Activated T-helper 17 cell treated with anti-CD3 and anti-CD28 coated beads, Interleukin-2, amount 50 U/mL, for 72 hours (primary cell): ENCODE measurements around the gene PRR23A. TPM values are rescaled to one million over a fixed set of nuclear protein-coding genes. Genes with fewer than 3 reads are reported as not detected.
"Not testable (repeated sequence)": the region's sequence is repeated elsewhere in the genome, so short reads cannot be mapped to it uniquely, and the experiment has no call there.

Experiments used
- ATAC-seq: fragments of 150-1000 bp; cut with Tn5 transposase; replicated peaks from 2 replicates; pipeline ENCODE4 v1.10.0; 2021; ENCODE audit warnings: mild to moderate bottlenecking, moderate library complexity
- H3K27ac Mint-ChIP-seq: one replicate; pipeline ENCODE4 v1.8.0; 2022; ENCODE audit warnings: mixed read lengths
- H3K27me3 Mint-ChIP-seq: one replicate; pipeline ENCODE4 v1.8.0; 2022; ENCODE audit warnings: mixed read lengths
- H3K36me3 Mint-ChIP-seq: one replicate; pipeline ENCODE4 v1.8.0; 2022; ENCODE audit warnings: low read depth, mild to moderate bottlenecking, mixed read lengths
- H3K4me1 Mint-ChIP-seq: one replicate; pipeline ENCODE4 v1.8.0; 2022; ENCODE audit warnings: mixed read lengths
- H3K4me3 Mint-ChIP-seq: one replicate; pipeline ENCODE4 v1.8.0; 2022; ENCODE audit warnings: mild to moderate bottlenecking, mixed read lengths
- H3K9me3 Mint-ChIP-seq: one replicate; pipeline ENCODE4 v1.8.0; 2022; ENCODE audit warnings: mixed read lengths
- total RNA-seq, 2 donors: library from RNA; stranded (reverse); gene quantifications; one replicate each; pipeline ENCODE4 v1.2.3, GENCODE V29; 2022

The PRR23A gene
- total RNA-seq = not detected

DNA sequence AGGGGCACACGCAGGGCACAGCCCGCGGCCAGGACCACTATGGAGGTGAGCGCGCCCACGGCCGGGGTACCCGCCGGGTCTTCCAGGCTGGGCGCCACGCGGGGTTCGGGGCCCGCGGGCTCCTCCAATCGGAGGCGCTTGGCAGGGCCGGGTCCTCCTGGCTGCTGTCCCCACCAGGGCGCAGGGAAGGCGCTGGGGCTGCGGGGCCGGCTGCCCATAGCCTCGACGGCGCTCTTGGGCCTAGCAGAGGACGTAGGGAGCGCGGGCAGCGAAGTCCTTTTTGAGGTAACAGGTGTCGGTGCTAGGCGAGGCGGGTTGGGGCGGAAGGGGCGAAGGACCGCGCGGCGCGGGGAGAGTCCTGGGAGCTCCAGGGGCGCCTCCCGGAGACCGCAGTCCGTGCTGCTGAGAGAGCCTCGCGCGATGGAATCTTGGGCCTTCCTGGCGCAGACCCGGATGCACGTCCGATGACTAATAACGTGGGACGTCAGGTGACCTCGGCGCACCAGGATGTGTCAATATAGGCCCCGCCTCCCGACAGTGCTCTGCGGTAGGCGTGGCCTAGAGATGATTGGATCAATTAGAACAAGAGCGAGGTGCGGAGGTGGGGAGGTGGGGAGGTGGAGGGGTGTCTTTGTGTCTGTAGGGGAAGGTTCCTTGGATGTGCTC lies at the start of gene PRR23A:
PRR23A (minus strand) TSS at position 218 of the 666 bp plus-strand sequence; CDS start at position 218, 0 bp downstream.
- Mint-ChIP-seq H3K4me3 (no peak within 1 kb of the TSS), H3K27me3 (peaks cover 4% of the 10 kb centered on the region), H3K9me3 (peaks cover 13% of the 10 kb centered on the region), H3K27ac (no peak within 1 kb of the TSS), H3K4me1 (no peaks in the 10 kb centered on the region), H3K36me3 (no peaks in the 10 kb centered on the region)
- no peak for ATAC-seq

DNA sequence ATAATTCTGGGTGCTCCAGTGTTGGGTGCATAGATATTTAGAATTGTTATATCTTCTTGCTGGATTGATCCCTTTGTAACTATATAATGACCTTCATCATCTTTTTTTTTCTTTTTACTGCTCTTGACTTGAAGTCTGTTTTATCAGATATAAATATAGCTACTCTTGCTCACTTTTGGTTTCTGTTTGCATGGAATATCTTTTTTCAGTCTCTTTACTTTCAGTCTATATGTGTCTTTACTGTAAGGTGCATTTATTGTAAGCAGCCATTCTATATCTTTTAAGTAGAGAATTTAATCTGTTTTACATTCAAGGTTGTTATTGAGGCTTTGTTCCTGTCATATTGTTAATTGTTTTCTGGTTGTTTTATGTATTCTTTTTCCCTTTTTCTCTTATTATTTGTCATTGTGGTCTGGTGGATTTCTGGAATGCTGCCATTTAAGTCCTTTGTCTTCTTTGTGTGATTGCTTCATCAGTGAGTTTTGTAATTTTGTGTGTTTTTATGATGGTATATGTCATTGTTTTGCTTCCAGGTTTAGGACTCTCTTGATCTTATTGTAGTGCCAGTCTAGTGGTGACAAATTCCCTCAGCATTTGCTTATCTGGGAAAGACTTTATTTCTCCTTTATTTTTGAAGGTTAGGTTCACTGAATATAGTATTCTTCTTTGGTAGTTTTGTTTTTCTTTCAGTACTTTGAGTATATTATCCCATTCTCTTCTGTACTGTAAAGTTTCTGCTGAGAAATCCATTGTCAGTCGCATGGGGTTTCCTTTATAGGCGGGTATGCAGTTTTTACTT lies 46.9 kb upstream of the PRR23A start:
- no peak for ATAC-seq
- Mint-ChIP-seq H3K4me3 (no peak overlapping the region), H3K36me3 (no peaks in the 10 kb centered on the region), H3K27ac (no peak overlapping the region), H3K9me3 (peaks cover 15% of the 10 kb centered on the region), H3K4me1 (no peaks in the 10 kb centered on the region), H3K27me3 (no peaks in the 10 kb centered on the region)

DNA sequence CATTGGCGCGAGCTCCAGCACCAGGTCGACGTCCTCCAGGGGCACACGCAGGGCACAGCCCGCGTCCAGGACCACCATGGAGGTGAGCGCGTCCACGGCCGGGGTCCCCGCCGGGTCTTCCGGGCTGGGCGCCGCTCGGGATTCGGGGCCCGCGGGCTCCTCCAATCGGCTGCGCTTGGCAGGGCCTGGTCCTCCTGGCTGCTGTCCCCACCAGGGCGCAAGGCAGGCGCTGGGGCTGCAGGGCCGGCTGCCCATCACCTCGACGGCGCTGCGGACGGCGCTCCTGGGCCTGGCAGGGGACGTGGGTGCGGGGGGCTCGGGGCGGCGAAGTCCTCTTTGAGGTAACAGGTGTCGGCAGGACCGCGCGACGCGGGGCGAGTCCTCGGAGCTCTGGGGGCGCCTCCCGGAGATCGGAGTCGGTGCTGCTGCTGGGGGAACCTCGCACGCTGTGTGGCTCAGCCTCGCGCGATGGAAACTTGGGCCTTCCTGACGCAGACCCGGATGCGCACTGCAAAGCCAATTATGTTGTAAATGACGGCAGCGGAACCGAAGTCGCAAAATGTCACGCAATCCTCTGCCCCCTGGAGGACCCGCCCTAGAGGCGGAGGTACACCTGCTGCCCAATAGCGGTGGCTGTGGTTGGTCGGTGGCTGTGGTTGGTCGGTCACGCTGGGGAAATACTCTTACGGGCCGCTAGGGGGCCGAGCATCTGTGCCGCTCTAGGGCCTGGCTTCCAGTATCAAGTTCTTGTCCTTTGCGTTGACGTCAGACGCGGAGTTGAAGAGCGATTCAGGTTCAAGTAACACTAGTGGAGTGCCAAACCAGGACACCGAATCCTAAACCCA lies 38.5 kb upstream of the PRR23A start, which contains the start of gene PRR23C:
PRR23C (minus strand) TSS at position 527 of the 845 bp plus-strand sequence; CDS start at position 255, 272 bp downstream.
- Mint-ChIP-seq H3K27ac (no peak within 1 kb of the TSS), H3K4me3 (no peak within 1 kb of the TSS), H3K9me3 (peaks cover 3% of the 10 kb centered on the region), H3K27me3 (peaks cover 1% of the 10 kb centered on the region), H3K36me3 (no peaks in the 10 kb centered on the region), H3K4me1 (no peaks in the 10 kb centered on the region)
- ATAC-seq = no peak

DNA sequence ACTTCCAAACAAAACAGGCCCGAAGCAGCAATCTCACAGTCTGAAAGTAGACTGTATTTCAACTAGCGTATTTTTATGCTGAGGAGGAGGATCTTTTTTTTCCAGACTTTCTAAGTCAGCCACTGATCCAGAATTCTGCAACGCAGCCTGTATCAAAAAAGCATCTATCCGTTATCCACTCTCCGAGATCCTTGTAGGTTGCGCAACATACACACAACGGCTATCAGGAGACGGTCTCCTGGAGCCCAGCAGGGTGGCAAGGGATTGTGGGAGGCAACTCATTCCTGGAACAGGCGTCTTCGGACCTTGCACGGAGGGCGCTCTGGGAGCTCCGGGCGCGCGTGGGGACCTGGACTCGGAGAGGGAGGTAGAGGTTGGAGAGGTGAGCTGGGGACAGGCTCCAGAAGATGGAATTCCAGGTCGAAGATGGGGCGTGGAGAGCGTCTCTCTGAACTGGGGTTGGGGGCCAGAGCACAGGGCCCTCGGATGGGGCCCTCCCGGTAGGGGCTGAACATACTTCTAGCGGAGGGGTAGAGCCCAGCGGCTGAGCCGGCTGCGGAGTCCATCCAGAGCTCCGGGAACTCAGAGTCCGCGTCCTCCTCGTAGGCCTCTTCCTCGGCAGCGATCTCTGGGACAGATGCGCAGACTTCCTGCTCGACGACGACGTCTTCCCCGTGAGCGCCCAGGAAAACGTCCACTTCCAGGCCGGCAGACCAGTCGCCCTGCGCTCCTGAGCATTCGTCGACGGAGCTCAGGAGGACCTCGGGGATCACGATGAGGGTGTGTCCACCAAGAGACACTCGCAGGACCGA lies 37.7 kb upstream of the PRR23A start:
- H3K27me3 Mint-ChIP-seq = peaks cover 5% of the 10 kb centered on the region
- ATAC-seq = no peak
- no peak overlapping the region for H3K27ac Mint-ChIP-seq
- no peak overlapping the region for H3K4me3 Mint-ChIP-seq
- H3K9me3 Mint-ChIP-seq = peaks cover 3% of the 10 kb centered on the region
- H3K4me1 Mint-ChIP-seq = no peaks in the 10 kb centered on the region
- no peaks in the 10 kb centered on the region for H3K36me3 Mint-ChIP-seq

DNA sequence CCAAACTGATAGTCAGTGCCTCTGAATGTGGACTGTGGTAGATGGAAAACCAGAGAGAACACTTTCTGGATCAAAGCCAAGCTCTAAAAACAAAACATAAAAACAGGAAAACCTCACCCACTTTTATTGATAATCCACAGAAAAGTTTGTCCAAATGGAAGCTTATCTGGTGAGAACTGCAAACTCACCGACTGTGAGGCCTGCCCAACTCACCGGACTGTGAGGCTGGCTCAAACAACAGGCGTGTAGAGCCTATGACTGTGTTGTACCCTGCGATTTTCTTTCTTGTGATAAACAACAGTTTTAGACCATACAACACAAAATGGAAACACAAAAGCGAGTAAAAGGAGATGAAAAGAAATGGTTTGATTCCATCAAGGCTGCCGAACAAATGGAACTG lies 31.4 kb upstream of the PRR23A start:
- Mint-ChIP-seq H3K4me1 (no peaks in the 10 kb centered on the region), H3K27ac (no peak overlapping the region), H3K9me3 (no peaks in the 10 kb centered on the region), H3K4me3 (no peak overlapping the region), H3K27me3 (peaks cover 12% of the 10 kb centered on the region), H3K36me3 (no peaks in the 10 kb centered on the region)
- no peak for ATAC-seq

DNA sequence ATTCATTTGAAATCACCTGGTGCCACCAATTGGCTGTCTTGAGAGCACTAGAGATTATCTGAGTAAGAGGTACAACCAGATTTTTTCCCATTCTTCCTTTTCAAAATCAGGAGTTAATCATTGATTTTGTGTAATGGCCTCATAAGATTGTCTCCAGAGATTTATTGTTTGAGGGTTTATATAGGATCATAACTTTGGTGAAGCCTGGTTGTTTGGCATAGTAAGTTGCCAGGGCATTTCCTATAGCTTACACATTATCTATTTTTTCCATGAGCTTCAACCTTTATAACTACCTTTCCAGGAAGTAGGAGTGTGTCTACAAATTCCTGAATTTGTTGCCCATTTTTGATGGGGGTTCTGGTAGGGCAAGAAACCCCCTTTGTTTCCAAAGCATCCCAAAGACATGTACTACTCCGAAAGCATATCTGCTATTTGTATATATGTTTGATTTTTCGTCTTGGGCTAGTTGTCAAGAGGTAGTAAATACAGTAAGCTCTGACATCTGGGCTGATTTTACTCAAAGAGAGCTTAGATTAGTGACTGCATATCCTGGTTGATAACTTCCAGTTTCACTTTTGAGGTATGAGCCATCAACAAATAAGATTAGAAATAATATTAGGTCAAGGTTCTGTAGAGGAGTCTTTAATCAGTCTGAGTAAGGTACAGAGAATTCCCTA lies 26.4 kb upstream of the PRR23A start:
- Mint-ChIP-seq H3K4me3 (no peak overlapping the region), H3K9me3 (peaks cover 6% of the 10 kb centered on the region), H3K27me3 (peaks cover 10% of the 10 kb centered on the region), H3K27ac (no peak overlapping the region), H3K36me3 (no peaks in the 10 kb centered on the region), H3K4me1 (no peaks in the 10 kb centered on the region)
- no peak for ATAC-seq

DNA sequence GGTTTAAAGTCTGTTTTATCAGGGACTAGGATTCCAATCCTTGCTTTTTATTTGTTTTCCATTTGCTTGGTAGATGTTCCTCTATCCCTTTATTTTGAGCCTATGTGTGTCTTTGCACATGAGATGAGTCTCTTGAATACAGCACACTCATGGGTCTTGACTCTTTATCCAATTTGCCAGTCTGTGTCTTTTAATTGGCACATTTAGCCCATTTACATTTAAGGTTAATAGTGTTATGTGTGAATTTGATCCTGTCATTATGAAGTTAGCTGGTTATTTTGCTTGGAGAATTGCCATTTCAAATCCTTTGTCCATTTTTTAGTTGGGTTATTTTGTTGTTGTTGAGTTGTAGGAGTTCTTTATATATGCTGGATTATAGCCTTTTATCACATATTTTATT lies 24.5 kb upstream of the PRR23A start:
- not testable (repeated sequence) for ATAC-seq, H3K4me3 Mint-ChIP-seq, H3K9me3 Mint-ChIP-seq, H3K4me1 Mint-ChIP-seq, H3K36me3 Mint-ChIP-seq, H3K27me3 Mint-ChIP-seq, H3K27ac Mint-ChIP-seq

DNA sequence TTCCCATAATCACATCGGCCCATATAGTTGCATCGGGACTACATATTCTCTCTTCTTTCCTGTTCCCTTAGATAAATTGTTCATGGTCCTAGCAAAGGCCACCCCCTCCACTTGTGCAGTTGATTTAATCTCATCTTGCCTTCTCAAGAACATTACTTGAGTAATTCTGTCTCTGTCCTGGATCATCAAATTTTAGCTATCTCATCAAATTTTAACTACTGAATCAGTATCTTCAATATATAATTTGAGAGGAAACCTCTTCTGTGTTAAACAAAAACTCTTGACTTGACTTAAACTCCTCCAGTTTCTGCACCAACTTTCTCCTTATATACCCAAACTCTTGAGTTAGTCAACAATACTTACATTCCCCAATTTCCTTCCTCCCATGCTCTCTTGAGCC lies 18.9 kb upstream of the PRR23A start:
- no peak overlapping the region for H3K27ac Mint-ChIP-seq

DNA sequence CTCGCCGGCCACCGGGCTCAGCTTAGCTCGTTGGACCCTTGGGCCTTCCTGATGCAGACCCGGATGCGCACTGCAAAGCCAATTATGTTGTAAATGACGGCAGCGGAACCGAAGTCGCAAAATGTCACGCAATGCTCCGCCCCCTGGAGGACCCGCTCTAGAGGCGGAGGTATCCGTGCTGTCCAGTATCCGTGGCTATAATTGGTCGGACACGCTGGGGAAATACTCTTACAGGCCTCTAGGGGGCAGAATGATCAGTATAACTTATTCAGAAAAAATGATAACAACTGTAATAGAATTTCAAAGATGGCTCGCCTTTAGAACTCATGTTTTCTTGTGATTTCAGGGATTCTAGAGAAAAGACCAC lies 14.8 kb upstream of the PRR23A start, which contains the start of gene PRR23B:
PRR23B (minus strand) TSS at position 59 of the 367 bp plus-strand sequence. CDS start 265 bp downstream, outside the sequence.
- Mint-ChIP-seq H3K4me1 (no peaks in the 10 kb centered on the region), H3K27me3 (peaks cover 10% of the 10 kb centered on the region), H3K27ac (no peak within 1 kb of the TSS), H3K9me3 (peaks cover 8% of the 10 kb centered on the region), H3K4me3 (no peak within 1 kb of the TSS), H3K36me3 (no peaks in the 10 kb centered on the region)
- no peak for ATAC-seq

More for the DNA sequence above, 18.9 kb upstream of the PRR23A start:
- H3K36me3 Mint-ChIP-seq = no peaks in the 10 kb centered on the region
- H3K4me1 Mint-ChIP-seq = no peaks in the 10 kb centered on the region
- peaks cover 5% of the 10 kb centered on the region for H3K9me3 Mint-ChIP-seq
- no peak for ATAC-seq
- H3K4me3 Mint-ChIP-seq = no peak overlapping the region
- H3K27me3 Mint-ChIP-seq = peaks cover 3% of the 10 kb centered on the region

DNA sequence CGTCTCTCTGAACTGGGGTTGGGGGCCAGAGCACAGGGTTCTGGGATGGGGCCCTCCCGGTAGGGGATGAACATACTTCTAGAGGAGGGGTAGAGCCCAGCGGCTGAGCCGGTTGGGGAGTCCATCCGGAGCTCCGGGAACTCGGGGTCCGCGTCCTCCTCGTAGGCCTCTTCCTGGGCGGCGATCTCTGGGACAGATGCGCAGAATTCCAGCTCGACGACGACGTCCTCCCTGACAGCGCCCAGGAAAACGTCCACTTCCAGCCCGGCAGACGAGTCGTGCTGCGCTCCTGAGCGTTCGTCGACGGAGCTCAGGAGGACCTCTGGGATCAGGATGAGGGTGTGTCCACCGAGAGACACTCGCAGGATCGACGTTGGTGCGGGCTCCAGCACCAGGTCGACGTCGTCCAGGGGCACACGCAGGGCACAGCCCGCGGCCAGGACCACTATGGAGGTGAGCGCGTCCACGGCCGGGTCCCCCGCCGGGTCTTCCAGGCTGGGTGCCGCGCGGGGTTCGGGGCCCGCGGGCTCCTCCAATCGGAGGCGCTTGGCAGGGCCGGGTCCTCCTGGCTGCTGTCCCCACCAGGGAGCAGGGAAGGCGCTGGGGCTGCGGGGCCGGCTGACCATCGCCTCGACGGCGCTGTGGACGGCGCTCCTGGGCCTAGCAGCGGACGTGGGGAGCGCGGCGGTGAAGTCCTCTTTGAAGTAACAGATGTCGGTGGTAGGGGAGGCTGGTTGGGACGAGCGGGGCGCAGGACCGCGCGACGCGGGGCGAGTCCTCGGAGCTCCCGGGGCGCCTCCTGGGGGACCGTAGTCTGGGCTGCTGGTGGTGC lies 14.2 kb upstream of the PRR23A start:
- no peaks in the 10 kb centered on the region for H3K36me3 Mint-ChIP-seq
- peaks cover 10% of the 10 kb centered on the region for H3K27me3 Mint-ChIP-seq
- H3K4me1 Mint-ChIP-seq = no peaks in the 10 kb centered on the region
- no peak overlapping the region for H3K27ac Mint-ChIP-seq
- no peak for ATAC-seq
- H3K4me3 Mint-ChIP-seq = no peak overlapping the region
- H3K9me3 Mint-ChIP-seq = peaks cover 8% of the 10 kb centered on the region

DNA sequence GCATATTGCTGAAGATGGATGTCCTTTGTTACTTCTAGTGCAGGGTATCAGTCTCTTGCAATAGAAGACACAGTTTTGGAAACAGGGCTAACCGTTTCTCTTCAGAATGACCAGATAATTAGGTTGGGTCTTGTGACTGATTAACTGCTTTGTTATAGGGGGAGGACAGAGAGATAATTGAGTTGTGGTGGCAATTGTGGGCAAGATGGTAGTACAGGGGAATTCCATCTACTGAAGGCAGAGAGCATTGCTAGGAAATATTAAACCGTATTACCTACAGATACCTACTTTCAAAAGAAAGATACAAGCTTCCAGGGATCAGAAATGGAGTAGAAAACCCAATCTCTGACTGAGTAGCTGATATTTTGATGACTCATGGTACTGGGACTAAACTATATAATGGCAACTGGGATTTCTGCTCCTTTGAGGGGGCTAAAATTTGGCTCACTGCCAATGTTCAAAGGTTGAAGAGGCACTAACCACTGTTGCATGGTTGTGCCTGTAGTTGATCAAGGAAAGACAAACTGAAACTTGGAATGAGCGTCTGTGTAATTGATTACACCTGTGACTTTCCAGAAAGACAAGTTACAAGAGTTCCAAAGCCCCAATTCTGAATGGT lies 10.5 kb upstream of the PRR23A start:
- Mint-ChIP-seq H3K36me3 (no peaks in the 10 kb centered on the region), H3K27me3 (peaks cover 13% of the 10 kb centered on the region), H3K27ac (no peak overlapping the region), H3K4me1 (no peaks in the 10 kb centered on the region), H3K4me3 (no peak overlapping the region), H3K9me3 (peaks cover 11% of the 10 kb centered on the region)
- ATAC-seq = no peak

DNA sequence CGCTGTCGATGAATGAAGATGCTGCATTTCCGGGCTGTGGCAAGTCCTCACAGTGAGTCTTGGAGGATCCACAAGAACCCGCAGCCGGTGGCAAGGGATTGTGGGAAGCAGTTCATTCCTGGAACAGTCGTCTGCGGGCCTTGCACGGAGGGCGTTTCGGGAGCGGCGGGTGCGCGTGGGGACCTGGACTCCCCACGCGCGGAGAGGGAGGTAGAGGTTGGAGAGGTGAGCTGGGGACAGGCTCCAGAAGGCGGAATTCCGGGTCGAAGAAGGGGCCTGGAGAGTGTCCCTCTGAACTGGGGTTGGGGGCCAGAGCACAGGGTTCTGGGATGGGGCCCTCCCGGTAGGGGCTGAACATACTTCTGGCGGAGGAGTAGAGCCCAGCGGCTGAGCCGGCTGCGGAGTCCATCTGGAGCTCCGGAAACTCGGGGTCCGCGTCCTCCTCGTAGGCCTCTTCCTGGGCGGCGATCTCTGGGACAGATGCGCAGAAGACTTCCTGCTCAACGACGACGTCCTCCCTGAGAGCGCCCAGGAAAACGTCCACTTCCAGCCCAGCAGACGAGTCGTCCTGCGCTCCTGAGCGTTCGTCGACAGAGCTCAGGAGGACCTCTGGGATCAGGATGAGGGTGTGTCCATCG lies 593 bp downstream of the PRR23A start:
- no peak for ATAC-seq
- Mint-ChIP-seq H3K4me3 (no peak overlapping the region), H3K4me1 (no peaks in the 10 kb centered on the region), H3K36me3 (no peaks in the 10 kb centered on the region), H3K9me3 (peaks cover 17% of the 10 kb centered on the region), H3K27ac (no peak overlapping the region), H3K27me3 (peaks cover 8% of the 10 kb centered on the region)
